GM18868 (cell line): ENCODE data around the gene GPC5.
A peak's percentile ranks its signal among the peaks of the same experiment; 100 is the strongest.
"Not testable (repeated sequence)": the region's sequence is repeated elsewhere in the genome, so short reads cannot be mapped to it uniquely, and the experiment has no call there.

Source experiments
- ATAC-seq: cut with Tn5 transposase; IDR thresholded peaks from one replicate; pipeline ENCODE4 v1.9.1; 2021; ENCODE audit warnings: mild to moderate bottlenecking, moderate library complexity; ENCODE audit not compliant: unreplicated experiment

The GPC5 gene

DNA sequence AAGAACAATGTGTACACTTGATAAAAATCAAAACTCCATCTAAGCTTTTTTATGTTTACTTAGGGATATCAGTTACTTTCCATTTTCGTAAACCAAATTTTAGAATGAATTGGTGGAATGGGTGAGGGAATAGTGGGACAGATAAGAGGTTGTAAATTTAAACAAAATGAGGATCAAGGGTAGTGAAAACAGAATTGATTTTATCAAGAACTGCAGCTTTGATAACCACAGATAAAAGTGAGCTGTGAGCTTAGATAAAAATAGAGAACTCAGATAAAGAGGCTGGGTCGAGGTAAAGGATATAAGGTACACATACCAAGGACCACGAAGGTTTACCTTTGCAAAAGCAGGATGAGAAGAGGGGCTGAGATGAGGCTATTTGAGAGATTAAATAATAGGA, 1015.0 kb downstream of the GPC5 start:
- no peak for ATAC-seq

DNA sequence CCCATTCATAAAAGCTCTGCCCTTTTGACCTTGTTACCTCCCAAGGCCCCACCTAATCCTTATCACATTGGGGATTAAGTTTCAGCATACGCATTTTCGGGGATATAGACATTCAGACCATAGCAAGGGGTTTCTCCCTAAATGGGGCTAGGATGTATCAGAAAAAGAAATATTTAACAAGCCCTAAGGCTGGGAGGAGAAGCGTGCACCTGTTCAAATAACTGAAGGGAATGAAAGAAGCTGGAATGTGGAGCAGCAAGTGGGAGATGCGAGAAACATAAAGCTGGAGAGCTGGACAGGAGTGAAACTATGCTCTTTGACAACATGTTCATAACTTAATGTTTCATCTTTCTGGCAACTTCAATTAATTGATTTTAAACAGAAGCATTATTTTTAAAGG, 1016.4 kb downstream of the GPC5 start:
- no peak for ATAC-seq

DNA sequence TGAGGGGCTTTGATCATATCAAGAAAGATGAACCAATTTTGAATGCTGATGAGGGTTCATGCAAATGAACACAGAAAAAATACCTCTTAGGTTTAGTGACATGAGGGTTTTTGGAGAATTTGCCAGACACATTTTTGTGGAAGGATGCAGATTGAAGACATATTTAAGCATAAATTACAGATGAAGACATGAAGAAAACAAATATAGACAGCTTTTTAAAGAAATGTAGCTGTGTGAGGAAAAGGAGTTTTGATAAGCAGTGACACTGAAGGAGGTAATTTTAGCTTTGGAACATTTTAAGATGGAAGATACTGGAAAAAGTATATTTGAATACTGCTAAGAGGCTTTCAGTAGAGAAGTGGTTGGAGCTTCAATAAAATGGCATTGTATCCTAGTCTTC, 1017.4 kb downstream of the GPC5 start:
- ATAC-seq, result no peak

DNA sequence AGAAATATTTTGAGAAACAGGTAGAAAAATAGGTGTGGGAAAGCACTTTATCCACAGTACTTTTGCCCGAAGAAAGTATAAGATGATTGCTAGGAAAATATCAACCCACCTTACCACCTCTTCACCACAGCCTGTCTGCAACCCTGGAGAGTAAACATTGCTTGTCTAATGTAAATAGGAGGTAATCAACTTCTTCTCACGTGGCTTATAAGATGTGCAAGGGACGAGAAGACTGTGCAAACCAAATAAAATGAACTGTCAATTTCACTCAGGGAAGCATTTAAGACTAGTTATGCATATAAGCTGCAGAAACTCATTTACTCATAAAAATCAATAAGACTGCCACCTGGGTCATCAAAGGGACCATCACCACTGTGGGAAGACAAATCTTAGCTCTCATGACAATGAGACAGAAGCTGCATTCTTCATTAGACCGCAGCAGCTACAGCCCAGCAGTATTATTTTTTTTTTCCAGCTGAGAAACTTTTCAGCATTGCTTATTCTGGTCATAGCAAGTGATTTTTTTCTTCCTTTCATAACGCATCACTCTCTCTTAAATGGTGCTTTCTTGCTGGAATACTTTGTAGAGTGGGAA, 1020.5 kb downstream of the GPC5 start:
- ATAC-seq, result peak; percentile 20

DNA sequence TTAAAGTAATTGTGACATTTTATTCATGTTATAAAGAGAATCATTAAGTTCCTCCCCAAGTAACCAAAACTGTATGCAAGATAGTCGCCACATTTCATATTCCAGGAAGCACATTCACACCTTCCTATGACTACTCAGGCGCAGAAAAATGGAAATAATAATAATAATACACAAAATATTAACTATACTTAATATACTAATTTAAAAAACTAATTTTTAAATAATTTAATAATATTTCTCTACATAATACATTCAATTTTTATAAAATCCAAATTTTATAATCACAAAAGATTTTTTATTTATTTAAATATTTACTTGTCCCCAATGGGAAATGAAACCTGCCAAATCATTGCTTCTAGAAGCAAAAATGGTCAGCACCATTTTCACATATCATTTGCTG, 1030.8 kb downstream of the GPC5 start:
- ATAC-seq, result no peak

DNA sequence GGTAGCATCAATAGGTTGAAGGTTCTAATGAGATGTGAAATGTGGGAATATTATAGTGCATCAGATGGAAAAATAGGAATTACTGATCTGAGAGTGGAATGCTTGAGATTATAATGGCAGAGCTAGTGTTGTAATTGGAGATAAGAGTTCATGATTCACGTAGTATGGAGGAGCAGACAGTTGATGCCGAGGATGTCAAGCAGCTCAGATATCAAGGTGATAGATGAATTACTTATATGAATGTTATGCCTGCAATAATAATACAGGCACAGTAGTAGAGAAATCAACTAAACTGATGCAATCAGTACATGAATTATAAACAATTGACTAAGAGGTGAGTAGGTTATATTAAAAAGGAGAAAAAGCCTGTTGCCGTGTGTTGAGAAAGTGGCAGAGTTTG, 1035.0 kb downstream of the GPC5 start:
- no peak for ATAC-seq

DNA sequence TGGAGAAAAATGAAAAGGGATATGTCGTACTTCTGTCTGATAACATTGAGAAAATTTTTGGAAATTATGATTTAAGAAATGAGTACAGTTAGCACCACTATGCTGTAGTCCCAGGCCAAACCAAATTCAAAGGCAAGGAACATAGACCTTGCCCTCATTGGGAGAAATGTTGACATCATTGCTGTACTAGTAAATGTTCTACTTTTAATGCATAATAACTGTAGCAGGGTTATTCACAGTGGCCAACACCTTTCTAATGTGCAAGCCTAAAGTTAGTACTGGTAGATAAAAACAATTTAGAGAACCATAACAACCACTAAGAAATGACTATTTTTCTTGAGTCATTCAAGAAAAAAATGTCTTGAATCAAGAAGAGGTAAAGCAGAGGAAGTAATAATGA, 1035.5 kb downstream of the GPC5 start:
- no peak for ATAC-seq

DNA sequence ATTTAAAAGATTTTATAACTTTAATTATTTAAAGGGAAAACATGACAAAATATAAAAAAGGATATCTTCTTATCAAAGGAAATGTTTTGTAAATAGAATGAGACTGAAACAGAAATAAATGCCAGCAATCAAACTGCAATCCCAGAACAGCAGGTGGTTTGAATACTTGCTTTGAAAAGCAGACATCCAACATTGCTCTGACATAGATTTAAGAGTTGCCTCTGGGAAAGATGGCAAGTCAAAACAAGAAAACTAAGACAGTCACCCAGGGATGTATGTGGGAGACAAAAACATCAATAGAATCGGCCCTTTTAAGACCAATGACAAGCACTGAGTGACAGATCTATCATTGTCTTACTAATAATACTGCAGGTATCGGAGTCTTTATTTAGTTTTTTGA, 1038.5 kb downstream of the GPC5 start:
- ATAC-seq, result no peak

DNA sequence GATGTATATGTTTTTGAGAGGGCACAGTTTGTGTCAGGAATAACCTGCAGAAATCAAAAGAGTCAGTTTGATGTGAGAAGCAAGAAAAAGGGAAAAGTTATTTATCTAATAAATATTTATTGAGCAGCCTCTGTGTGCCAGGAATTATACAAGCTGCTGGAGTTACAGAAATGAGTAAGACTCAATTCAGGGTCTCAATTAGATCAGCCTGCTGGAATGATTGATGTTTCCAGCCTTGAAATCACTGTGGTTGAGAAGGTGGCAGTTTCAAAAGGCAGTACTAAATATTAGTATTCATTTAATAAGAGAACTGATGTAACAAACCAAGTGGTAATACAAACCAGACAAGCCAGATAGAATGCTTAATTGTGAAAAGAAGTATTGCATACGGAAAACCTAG, 1045.8 kb downstream of the GPC5 start:
- no peak for ATAC-seq

DNA sequence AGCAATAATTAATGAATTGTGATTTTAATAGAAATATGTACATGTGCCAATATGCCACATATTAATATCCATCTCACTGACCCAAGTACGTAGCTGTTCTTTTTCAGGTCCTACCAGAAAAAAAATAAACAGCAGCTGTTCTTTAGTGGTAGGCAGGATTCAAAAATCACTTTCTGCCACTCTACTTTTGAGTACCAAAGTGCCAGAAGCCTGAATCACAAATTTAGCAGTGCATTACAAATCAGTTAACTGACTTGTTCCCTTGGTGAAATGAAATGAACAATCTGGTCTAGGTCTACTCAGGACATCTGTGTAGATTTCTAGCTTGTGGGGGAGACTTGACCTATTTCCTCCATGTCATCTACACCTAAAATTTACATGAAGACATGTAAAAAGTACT, 1052.6 kb downstream of the GPC5 start:
- ATAC-seq, result no peak

DNA sequence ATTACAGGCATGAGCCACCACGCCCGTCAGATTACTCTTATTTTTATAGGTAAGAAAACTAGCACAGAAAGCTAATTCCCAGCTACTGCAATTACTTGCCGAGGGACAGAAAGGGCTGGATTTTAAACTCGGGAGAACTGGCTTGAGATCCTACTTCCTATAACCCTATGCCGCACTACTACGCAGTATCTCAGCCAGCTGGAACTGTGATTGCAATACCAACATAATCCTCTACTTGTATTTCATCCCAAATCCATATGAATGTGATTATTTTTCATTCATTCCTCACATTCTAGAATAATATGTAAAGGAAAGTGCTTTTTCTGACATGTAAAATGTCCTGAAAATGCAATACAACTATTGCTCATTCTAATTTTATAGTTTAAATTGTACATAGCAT, 1054.4 kb downstream of the GPC5 start:
- no peak for ATAC-seq

DNA sequence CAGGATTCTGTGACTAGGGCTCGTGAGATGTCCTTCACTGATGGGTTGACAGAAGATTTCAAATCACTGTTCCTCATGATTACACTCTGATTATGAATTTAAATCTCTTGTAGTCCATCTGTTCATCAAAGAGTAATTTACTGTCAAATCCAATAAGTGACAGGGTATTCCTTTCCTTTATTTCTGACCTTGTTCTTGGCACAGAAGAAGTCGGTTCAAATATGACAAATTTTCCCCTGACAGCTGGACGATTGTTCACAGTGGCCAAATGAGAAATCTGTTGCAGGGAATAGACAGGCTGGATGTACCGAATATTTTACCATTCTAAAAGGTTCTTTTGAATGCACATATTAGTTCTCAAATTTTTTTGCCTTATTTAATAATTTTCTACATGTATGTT, 1060.9 kb downstream of the GPC5 start:
- no peak for ATAC-seq

DNA sequence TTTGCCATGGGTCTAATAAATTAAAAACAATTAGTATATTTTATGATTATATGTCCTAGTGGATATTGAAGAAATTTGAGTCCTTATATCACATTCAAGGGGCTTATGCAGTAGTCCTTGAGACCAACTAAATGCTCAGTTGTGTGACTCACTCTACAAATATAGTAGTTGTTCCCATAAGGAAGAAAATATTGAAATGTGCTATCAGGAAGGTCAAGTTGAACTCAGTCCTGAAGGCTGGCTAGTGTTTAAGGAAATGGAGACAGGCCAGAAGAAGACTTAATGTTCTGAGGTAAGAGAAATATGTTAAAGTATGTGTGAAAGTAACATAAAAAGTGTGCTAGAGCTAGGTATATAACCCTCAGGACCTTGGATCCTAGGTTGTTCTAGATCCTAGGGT, 1062.1 kb downstream of the GPC5 start:
- ATAC-seq, result no peak

DNA sequence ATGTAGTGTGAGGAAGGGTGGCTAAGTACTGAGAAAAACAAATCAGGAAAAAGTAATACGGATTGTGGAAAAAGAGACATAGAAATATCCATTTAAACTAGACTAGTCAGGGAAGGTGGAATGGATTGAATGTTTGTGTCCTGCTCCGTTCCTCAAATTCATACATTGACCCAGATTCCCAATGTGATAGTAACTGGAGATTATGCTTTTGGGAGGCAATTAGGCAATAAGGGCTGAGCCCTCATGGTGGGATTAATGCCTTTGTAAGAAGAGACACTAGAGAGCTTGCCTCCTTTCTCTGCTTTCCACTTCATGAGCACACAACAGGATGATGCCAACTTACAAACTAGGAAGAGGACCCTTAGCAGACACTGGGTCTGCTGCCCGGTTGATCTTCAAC, 1063.0 kb downstream of the GPC5 start:
- no peak for ATAC-seq

DNA sequence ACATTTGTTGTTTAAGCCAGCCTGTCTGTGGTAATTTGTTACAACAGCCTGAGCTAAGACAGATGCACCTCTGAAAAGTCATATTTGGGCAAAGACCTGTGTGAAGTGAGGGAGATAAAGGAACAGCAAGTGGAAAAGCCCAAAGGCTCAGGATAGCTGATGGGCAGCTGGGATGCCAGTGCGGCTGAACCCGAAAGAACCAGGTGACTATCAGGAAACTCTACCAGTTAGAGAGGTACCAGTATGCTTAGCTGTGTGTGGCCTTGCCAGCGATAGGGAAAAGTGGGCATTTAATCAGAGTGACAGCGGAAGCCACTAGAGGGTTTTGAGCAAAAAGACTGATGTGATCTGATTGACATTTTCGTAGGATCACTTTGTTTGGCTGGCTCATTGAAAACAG, 1063.4 kb downstream of the GPC5 start:
- ATAC-seq, result no peak

DNA sequence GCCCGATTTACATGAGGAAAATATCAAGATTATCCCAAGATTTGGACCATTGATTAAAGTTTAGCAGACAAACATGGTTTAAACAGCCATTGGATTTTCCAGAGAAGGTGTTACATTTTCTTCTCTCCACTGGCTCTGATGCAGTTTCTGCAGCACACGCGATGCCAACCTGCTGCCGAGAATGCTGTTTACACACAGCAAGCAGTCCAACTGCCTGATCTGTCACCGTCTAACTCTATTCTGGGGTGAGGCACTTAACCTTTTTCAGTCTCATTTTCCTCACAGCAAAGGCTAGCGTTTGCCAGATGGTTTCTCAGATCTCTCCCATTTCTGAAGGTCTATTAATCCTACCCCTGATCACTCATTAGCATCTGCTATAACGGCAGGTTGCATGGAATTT, 1064.7 kb downstream of the GPC5 start:
- peak; percentile 37 for ATAC-seq

DNA sequence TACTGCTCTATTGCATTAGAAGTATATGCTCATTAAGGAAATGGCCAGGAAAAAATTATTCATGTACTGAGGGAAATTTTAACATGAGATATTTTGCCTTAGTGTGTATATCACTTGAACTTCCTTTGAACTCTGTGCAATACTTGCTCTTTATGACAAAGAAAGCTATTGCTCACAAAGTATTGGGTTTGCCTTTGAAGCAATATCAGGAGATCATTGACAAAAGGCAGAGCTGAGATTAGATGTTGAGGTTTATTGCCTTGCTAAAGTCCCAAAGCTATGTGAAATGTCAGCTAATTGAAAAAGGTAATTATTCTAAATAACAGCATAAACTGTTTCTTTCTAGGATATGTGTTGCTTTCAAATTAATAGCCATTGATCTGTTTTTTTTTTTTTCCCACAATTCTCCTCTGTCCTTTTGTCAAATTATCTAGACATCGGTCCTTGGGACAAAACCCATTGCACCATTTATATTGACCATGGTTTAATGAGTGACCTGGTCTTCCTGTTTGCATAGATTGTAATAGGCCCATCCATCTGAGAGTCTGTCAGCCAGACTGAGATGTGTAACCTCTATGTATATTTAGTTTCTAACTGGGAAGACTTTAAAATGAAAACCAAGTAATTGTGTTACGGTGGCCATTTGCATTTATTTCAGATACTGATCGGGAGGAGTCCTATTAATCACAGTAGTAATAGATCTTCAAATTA, 1075.5 kb downstream of the GPC5 start:
- no peak for ATAC-seq

DNA sequence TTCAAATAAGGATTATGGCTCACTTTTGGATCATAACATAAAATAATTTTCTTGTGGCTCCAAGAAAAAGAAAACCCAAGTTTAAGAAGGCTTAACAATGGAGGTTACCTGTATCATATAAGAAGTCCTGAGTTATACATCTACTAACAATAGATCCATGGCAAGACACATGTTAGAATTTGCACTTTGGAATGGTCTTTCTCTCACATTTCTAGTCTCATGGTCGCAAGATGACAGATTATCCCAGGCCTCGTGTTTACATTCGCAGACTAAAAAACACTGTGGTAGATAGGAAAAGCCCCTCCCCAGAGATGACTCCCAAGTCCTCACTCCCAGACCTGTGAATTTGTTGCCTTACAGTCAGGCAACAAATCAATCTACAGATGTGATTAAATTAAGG, 1082.0 kb downstream of the GPC5 start:
- ATAC-seq, result no peak

DNA sequence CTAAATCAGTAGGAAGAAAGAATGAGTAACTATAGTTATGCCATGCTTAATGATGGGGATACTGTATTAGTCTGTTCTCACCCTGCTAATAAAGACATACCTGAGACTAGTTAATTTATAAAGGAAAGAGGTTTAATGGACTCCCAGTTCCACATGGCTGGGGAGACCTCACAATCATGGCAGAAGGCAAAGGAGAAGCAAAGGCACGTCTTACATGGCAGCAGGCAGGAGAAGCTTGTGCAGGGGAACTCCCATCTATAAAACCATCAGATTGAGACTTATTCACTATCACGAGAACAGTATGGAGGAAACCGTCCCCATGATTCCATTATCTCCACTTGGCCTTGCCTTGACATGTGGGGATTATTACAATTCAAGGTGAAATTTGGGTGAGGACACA, 1084.4 kb downstream of the GPC5 start:
- ATAC-seq, result not testable (repeated sequence)

DNA sequence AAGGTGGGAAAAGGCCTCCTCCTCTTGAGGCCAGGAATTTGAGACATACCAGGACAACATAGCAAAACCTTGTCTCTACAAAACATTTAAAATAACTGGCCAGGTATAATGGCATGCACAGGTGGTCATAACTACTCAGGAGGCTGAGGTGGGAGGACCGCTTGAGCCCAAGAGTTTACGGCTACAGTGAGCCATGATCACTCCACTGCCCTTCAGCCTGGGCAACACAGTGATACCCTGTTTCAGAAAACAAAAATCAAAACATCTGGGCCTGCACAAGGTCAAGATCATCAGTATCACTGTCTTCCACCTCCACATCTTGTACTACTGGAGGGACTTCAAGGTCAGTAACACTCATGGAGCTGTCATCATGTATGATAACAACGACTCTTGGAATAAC, 1085.5 kb downstream of the GPC5 start:
- ATAC-seq, result no peak

DNA sequence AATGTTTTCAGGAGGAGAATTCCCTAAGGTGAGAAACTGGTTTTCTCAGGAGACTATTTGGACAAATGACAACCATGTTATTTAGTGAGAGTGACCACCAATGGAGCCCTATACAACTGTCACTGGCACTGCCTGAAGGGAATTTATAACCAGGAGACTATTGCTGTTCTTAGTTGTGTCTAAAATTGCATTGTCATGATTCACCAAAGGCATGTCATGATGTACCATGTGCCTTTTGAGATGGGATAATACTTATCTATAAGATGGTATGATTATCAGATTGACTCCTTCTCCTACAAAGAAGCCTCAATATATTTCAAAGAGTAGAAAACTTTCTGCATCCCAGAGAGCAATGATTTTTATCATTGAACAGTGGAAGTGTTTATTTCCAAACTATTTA, 1088.8 kb downstream of the GPC5 start:
- ATAC-seq, result no peak

DNA sequence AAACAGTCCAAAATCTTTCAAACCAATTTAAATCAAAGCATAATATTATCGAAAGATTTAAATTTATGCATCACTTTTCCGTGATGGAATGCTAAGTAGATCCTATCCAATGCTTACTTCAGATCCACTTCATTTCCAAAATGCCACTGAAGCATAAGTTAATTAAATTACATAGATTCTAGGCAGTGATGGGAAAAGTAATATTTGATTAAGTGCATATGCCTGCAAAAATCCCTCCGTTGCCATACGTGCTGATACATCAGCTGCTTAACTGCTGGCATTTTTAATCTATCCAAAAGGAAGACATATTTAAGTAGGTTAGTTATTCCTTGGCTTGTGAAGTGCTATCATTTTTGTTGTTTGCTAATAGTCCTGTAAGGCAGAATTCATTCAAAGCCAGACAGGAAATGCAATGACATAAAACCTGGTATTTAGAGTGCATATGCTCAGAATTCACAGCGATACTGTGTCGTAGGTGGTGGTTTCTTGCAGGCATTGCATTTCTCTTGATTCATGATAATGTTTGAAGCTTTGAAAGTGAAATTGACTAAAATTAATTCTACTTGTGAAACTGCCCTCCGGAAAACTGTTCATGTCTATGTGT, 1089.9 kb downstream of the GPC5 start:
- no peak for ATAC-seq

DNA sequence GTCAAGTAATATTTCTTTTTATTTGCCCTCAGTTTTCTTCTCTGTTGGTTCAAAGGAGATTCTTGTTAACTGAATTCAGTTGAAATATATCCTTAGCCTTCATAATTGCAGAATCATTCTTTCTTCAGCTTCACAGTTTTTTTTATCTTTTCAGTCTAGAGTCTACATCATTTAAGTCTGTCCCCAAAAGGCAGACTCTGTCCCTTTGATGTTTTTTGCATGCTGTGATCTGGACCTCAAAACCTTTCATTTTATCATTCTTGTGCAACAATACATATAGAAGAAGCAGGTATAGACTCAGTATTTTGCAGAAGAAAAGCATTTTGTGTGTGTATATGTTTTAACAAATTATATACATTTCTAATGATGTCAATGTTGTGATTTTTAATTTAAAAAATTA, 1093.4 kb downstream of the GPC5 start:
- no peak for ATAC-seq
